HEK293T (cell line): ENCODE data around the gene RHBDL1.
A peak's percentile ranks its signal among the peaks of the same experiment; 100 is the strongest.

Source experiments
- CTCF ChIA-PET: fragments of 350-600 bp; formaldehyde crosslinking; extraction: SDS; loops from one replicate; lab custom pipeline; 2021; ENCODE audit warnings: antibody characterized with exemption, inconsistent platforms; lab: Yijun Ruan, JAX
- POLR2A ChIA-PET: fragments of 350-600 bp; formaldehyde crosslinking; extraction: SDS; loops from one replicate; lab custom pipeline; 2020; ENCODE audit warnings: antibody characterized with exemption, inconsistent platforms; lab: Yijun Ruan, JAX
- DNase-seq: peaks from one replicate; pipeline ENCODE4 v3.0.0; 2012; ENCODE audit warnings: mixed read lengths; ENCODE audit errors: extremely low spot score
- ARNT ChIP-seq: fragments of 450-650 bp; IDR thresholded peaks from 2 replicates; pipeline ENCODE4 v1.6.1; 2017; ENCODE audit warnings: mild to moderate bottlenecking
- BHLHE40 ChIP-seq: fragments of 450-650 bp; IDR thresholded peaks from 2 replicates; pipeline ENCODE4 v1.6.1; 2016; ENCODE audit warnings: mild to moderate bottlenecking, moderate library complexity, borderline replicate concordance
- CTBP1 ChIP-seq: fragments of 450-650 bp; IDR thresholded peaks from 2 replicates; pipeline ENCODE4 v1.6.1; 2016; ENCODE audit warnings: borderline replicate concordance
- ELF4 ChIP-seq: fragments of 450-650 bp; IDR thresholded peaks from 2 replicates; pipeline ENCODE4 v1.6.1; 2017; ENCODE audit warnings: antibody characterized with exemption
- FOXA1 ChIP-seq: fragments of 450-650 bp; IDR thresholded peaks from 2 replicates; pipeline ENCODE4 v1.6.1; 2016; ENCODE audit warnings: mild to moderate bottlenecking
- FOXK2 ChIP-seq: fragments of 450-650 bp; IDR thresholded peaks from 2 replicates; pipeline ENCODE4 v1.6.1; 2016; ENCODE audit warnings: mild to moderate bottlenecking
- FOXM1 ChIP-seq: fragments of 450-650 bp; IDR thresholded peaks from 2 replicates; pipeline ENCODE4 v1.6.1; 2017; ENCODE audit warnings: mild to moderate bottlenecking, borderline replicate concordance
- HDGF ChIP-seq: fragments of 450-650 bp; IDR thresholded peaks from 2 replicates; pipeline ENCODE4 v1.6.1; 2017; ENCODE audit warnings: antibody characterized with exemption, borderline replicate concordance
- L3MBTL2 ChIP-seq: fragments of 450-650 bp; conservative IDR thresholded peaks from 2 replicates; pipeline ENCODE4 v1.6.1; 2016; ENCODE audit warnings: mild to moderate bottlenecking
- LEF1 ChIP-seq: fragments of 450-650 bp; IDR thresholded peaks from 2 replicates; pipeline ENCODE4 v1.6.1; 2017; ENCODE audit warnings: mild to moderate bottlenecking, borderline replicate concordance
- NFRKB ChIP-seq: fragments of 450-650 bp; IDR thresholded peaks from 2 replicates; pipeline ENCODE4 v1.6.1; 2016; ENCODE audit warnings: mild to moderate bottlenecking, moderate library complexity
- SP1 ChIP-seq: fragments of 450-650 bp; IDR thresholded peaks from 2 replicates; pipeline ENCODE4 v1.6.1; 2017
- SUZ12 ChIP-seq: fragments of 450-650 bp; IDR thresholded peaks from 2 replicates; pipeline ENCODE4 v1.6.1; 2016; ENCODE audit warnings: mild to moderate bottlenecking
- TARDBP ChIP-seq: fragments of 450-650 bp; IDR thresholded peaks from 2 replicates; pipeline ENCODE4 v1.6.1; 2016
- ZNF384 ChIP-seq: fragments of 450-650 bp; IDR thresholded peaks from 2 replicates; pipeline ENCODE4 v1.6.1; 2016
- TF ChIP-seq, protein P1 (sequence below): fragments of 450-650 bp; IDR thresholded peaks from 2 replicates; pipeline ENCODE4 v1.6.1; 2016

Gene RHBDL1

DNA sequence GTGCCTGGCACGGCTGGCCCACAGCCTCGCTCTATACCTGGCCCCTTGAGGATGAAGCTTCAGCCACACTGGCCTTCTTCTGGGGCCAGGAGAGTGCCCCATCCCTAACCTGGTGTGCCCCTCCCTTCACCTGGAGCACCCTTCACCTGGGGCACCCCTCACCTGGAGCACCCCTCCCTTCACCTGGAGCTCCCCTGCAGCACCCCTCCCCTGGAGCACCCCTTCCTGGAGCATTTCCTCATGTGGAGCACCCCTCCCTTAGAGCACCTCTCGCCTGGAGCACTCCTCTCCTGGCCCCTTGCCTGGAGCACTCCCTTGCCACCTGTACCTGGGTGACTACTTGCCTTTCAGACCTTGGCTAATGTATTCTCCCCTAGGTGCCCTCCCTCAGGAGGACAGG is 32.5 kb downstream of the RHBDL1 start:
- DNase-seq = no peak
- ChIA-PET POLR2A (interaction anchor here (1.2 to 2.0 kb wide), 3 partner anchors 11 to 17 kb away, joined by 4 to 8 read pairs (median 5); partner anchors contain the start of genes ANTKMT and WDR24), CTCF (interaction anchor here (1.0 kb wide), 1 partner anchor 59 kb away, joined by 3 read pairs; the partner anchor contains the start of gene WDR90)
- TF ChIP-seq ARNT (no peak), HDGF (no peak), ELF4 (no peak), FOXM1 (no peak), NFRKB (no peak), FOXA1 (no peak), TARDBP (no peak), L3MBTL2 (no peak), SP1 (no peak), BHLHE40 (no peak)
- TF ChIP-seq, protein P1, sequence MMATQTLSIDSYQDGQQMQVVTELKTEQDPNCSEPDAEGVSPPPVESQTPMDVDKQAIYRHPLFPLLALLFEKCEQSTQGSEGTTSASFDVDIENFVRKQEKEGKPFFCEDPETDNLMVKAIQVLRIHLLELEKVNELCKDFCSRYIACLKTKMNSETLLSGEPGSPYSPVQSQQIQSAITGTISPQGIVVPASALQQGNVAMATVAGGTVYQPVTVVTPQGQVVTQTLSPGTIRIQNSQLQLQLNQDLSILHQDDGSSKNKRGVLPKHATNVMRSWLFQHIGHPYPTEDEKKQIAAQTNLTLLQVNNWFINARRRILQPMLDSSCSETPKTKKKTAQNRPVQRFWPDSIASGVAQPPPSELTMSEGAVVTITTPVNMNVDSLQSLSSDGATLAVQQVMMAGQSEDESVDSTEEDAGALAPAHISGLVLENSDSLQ = no peak

DNA sequence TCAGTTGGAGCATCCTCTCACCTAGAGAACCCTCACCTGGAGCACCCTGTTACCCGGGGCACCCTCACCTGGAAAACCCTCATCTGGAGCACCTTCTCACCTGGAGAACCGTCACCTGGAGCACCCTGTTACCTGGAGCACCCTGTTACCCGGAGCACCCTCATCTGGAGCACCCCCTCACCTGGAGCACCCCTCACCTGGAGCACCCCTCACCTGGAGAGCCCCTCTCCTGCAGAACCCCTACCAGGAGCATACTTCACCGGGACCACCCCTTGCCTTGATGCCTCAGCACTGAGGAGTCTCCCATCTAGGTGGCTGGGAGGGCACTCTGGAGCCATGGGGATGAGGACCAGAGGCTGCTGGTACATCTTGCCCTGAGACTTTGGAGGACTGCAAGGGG is 33.5 kb downstream of the RHBDL1 start:
- ChIA-PET CTCF (interaction anchor here (1.0 to 2.0 kb wide), 2 partner anchors 11 to 60 kb away, joined by 3 to 7 read pairs; partner anchors contain the start of genes ANTKMT and WDR90), POLR2A (interaction anchor here (0.6 to 1.8 kb wide), 2 partner anchors 11 to 12 kb away, joined by 3 to 7 read pairs; partner anchors contain the start of gene ANTKMT)
- no peak for DNase-seq
- no peak for TF ChIP-seq TARDBP
- TF ChIP-seq LEF1 = no peak

DNA sequence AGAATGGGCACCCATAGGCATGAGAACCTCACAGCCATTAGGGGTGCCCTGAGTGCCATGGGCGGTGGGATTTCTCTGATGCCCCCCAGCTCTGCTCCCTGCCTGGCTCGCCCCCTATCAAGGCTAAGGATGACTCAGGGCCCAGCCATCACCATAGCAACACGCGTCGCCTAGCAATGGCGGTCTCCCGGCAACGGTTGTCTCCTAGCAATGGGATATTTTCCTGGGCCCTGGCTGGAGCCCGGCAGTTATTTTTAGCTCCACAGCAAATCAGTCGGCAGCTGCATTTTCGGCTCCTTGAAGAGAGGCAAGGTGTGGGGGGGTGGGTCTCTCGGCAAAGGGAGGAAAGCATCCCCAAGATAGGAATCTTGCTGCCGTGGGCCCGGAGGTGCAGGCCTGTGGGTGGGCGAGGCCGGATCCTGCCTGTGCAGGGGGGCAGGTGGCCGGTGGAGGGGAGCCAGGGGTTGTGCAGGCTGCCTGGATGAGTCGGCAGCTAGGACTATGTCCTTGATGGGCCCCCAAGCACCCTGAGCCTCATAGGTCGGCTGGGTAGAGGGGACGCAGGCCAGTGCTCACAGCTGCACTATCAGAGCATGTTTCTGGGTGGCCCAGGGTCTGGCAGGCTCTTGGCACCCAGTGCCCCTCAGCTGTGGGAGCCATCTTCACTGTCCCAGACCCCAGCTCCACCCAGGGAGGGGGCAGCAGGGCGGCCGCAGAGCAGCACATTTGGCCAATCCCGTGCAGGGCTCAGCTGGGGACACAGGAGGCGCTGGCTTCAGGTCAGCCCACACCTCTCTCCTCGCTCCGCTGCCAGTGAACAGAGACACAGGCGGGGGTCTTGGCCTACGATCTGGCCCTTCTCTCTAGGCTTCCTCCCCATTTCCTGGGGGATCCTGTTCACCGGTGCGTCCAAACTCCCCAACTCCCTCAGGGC is 34.4 kb downstream of the RHBDL1 start:
- DNase-seq = peak; percentile 69
- CTCF ChIA-PET = interaction anchor here (0.7 to 2.0 kb wide), 4 partner anchors 11 to 75 kb away, joined by 3 to 7 read pairs (median 5); partner anchors contain the start of genes ANTKMT and CCDC78
- POLR2A ChIA-PET = interaction anchor here (0.6 to 1.8 kb wide), 6 partner anchors 10 to 78 kb away, joined by 3 to 7 read pairs (median 4); partner anchors contain the start of genes ANTKMT, CCDC78, HAGHL and JMJD8
- TF ChIP-seq FOXM1 (no peak), ELF4 (no peak), CTBP1 (no peak), SUZ12 (no peak), LEF1 (no peak), TARDBP (no peak), HDGF (no peak), BHLHE40 (no peak), SP1 (no peak), ZNF384 (no peak)
- TF ChIP-seq, protein P1 = no peak

DNA sequence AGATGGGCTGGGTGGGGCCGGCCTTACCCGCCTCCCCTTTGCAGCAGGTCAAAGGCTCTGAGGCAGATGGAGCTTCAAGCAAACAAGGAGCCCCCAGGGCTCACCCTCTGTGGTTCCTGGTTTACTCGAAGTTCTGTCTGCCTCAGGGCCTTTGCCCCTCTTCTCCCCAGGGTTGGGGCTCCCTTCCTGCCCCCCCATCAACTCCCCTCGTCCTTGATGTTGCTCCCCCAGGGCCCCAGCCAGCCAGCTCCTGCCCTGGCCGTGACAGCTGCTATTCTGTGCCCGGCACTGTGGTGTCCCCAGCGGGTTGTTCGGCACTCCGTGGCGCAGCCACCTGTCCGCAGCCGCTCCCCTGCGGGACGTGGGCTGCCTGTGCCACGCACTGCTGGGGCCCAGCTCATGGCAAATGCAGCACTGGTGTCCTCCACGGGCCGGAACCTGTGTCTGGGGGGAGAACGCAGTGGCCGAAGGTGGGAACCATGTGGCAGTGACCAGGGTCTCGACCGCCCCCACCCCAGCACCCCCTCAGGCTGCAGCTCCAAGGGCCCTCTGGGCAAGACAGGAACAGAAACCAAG is 35.1 kb downstream of the RHBDL1 start:
- no peak for DNase-seq
- TF ChIP-seq ARNT (no peak), HDGF (no peak), FOXM1 (no peak), SUZ12 (no peak), L3MBTL2 (no peak), FOXA1 (no peak), SP1 (no peak), BHLHE40 (no peak), FOXK2 (no peak), ELF4 (no peak), NFRKB (no peak), LEF1 (no peak), CTBP1 (no peak), TARDBP (no peak), ZNF384 (no peak)
- TF ChIP-seq, protein P1 = no peak
- ChIA-PET CTCF (interaction anchor here (1.1 to 2.0 kb wide), 3 partner anchors 10 to 75 kb away, joined by 3 to 7 read pairs (median 6); partner anchors contain the start of genes ANTKMT and CCDC78), POLR2A (interaction anchor here (0.7 to 1.8 kb wide), 4 partner anchors 9 to 77 kb away, joined by 3 to 7 read pairs (median 4); partner anchors contain the start of genes CCDC78, HAGHL and RPUSD1)

DNA sequence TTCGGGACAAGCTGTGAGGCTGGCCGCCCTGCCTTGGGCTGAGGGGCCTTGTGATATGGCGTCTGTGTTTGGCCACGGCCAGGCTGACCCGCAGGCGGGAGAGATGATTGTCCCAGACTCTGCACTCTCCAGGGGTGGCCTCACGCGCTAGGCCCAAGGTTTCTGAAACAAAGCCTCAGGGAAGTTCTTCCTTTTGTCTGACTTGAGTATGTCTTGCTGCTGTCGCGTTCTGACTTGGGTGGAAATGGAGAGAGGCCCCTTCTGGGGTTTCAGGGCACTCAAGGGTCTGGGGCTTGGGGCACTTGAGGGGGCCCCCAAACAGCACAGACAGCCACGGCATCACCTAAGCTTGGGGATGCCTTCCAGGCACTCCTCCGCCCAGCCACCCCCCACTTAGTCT is 35.6 kb downstream of the RHBDL1 start:
- ChIA-PET CTCF (no interaction called here), POLR2A (interaction anchor here (0.7 to 1.8 kb wide), 2 partner anchors 9 to 77 kb away, joined by 4 to 7 read pairs; partner anchors contain the start of gene RPUSD1)
- no peak for TF ChIP-seq SUZ12
- TF ChIP-seq LEF1 = no peak
- TF ChIP-seq SP1 = no peak
- TF ChIP-seq ZNF384 = no peak
- TF ChIP-seq TARDBP = no peak
- no peak for TF ChIP-seq ELF4
- no peak for TF ChIP-seq CTBP1

More for the DNA sequence above, 35.6 kb downstream of the RHBDL1 start:
- DNase-seq = no peak
